Neural cell (in vitro differentiated cells): Measurements from ENCODE around the gene HPS5. TPM values are rescaled to one million over a fixed set of nuclear protein-coding genes. Genes with fewer than 3 reads are reported as not detected.

ENCODE experiments used
- H2AFZ ChIP-seq: fragments of 200-600, 300-800 bp; sonication (generic), shearing (Covaris generic); 2 replicates; pipeline ENCODE4 v1.6.0; 2014; ENCODE audit warnings: low read depth, mild to moderate bottlenecking, antibody characterized with exemption, low read length, moderate library complexity
- H3F3A ChIP-seq: fragments of 200-600 bp; shearing (Covaris generic); 2 replicates; pipeline ENCODE4 v1.6.1; 2016; ENCODE audit warnings: mild to moderate bottlenecking, moderate library complexity, mixed read lengths, antibody characterized with exemption, low read length; ENCODE audit not compliant: insufficient read depth, poor library complexity, severe bottlenecking
- H3K27ac ChIP-seq: fragments of 200-600, 300-800 bp; sonication (generic), shearing (Covaris generic); 2 replicates; pipeline ENCODE4 v1.5.1; 2014; ENCODE audit warnings: mild to moderate bottlenecking, low read length, moderate library complexity
- H3K27me3 ChIP-seq: fragments of 300-800, 200-600 bp; sonication (generic), shearing (Covaris generic); 2 replicates; pipeline ENCODE4 v1.6.0; 2014; ENCODE audit warnings: mild to moderate bottlenecking, low read depth, low read length, moderate library complexity; ENCODE audit not compliant: insufficient read depth
- H3K36me3 ChIP-seq: fragments of 300-800, 200-600 bp; sonication (generic), shearing (Covaris generic); 2 replicates; pipeline ENCODE4 v1.5.1; 2014; ENCODE audit warnings: mild to moderate bottlenecking, antibody characterized with exemption, low read length, moderate library complexity; ENCODE audit not compliant: insufficient read depth
- H3K4me2 ChIP-seq: fragments of 300-800, 200-600 bp; sonication (generic), shearing (Covaris generic); 2 replicates; pipeline ENCODE4 v1.6.0; 2014; ENCODE audit warnings: mild to moderate bottlenecking, low read length
- H3K4me3 ChIP-seq: fragments of 300-800, 200-600 bp; sonication (generic), shearing (Covaris generic); 2 replicates; pipeline ENCODE4 v1.5.1; 2014; ENCODE audit warnings: mild to moderate bottlenecking, low read length, moderate library complexity
- H3K79me2 ChIP-seq: fragments of 200-600 bp; shearing (Covaris generic); replicated peaks from 2 replicates; pipeline ENCODE4 v1.6.0; 2014; ENCODE audit warnings: mild to moderate bottlenecking, low read length, moderate library complexity; ENCODE audit not compliant: insufficient read depth
- H3K9ac ChIP-seq: fragments of 300-800, 200-600 bp; sonication (generic), shearing (Covaris generic); 2 replicates; pipeline ENCODE4 v1.6.1; 2016; ENCODE audit warnings: mild to moderate bottlenecking, low read length, mixed read lengths
- H3K9me2 ChIP-seq: fragments of 200-600 bp; shearing (Covaris generic); 2 replicates; pipeline ENCODE4 v1.6.1; 2016; ENCODE audit warnings: mild to moderate bottlenecking, low read length, mixed read lengths; ENCODE audit not compliant: insufficient read depth
- H3K9me3 ChIP-seq: fragments of 200-600, 300-800 bp; sonication (generic), shearing (Covaris generic); 2 replicates; pipeline ENCODE4 v1.6.1; 2016; ENCODE audit warnings: mild to moderate bottlenecking, mixed run types, low read length, moderate library complexity, mixed read lengths
- H4K20me1 ChIP-seq: fragments of 200-600 bp; shearing (Covaris generic); 2 replicates; pipeline ENCODE4 v1.6.1; 2016; ENCODE audit warnings: mild to moderate bottlenecking, mixed run types; ENCODE audit not compliant: insufficient read depth
- CTCF ChIP-seq: fragments of 450-650 bp; IDR thresholded peaks from 2 replicates; pipeline ENCODE4 v1.5.1; 2014; ENCODE audit warnings: antibody characterized with exemption, mild to moderate bottlenecking, moderate library complexity; ENCODE audit not compliant: poor library complexity, severe bottlenecking
- EP300 ChIP-seq: fragments of 450-650 bp; conservative IDR thresholded peaks from 2 replicates; pipeline ENCODE4 v1.6.1; 2014; ENCODE audit warnings: antibody characterized with exemption, mild to moderate bottlenecking, moderate library complexity; ENCODE audit not compliant: poor library complexity, severe bottlenecking
- EZH2 ChIP-seq: fragments of 200-600, 300-800 bp; shearing (Covaris generic), sonication (generic); IDR thresholded peaks from 2 replicates; pipeline ENCODE4 v1.6.1; 2014; ENCODE audit warnings: antibody characterized with exemption, low read length, borderline replicate concordance, mild to moderate bottlenecking; ENCODE audit not compliant: insufficient read depth, poor library complexity, severe bottlenecking
- MXI1 ChIP-seq: fragments of 450-650 bp; conservative IDR thresholded peaks from 2 replicates; pipeline ENCODE4 v1.6.1; 2014; ENCODE audit warnings: antibody characterized with exemption, mild to moderate bottlenecking; ENCODE audit not compliant: poor library complexity, severe bottlenecking
- POLR2AphosphoS5 ChIP-seq: IDR thresholded peaks from 2 replicates; pipeline ENCODE4 v1.6.1; 2012
- RAD21 ChIP-seq: fragments of 450-650 bp; conservative IDR thresholded peaks from 2 replicates; pipeline ENCODE4 v1.6.1; 2014; ENCODE audit warnings: antibody characterized with exemption, mild to moderate bottlenecking, moderate library complexity
- REST ChIP-seq: IDR thresholded peaks from 2 replicates; pipeline ENCODE4 v1.6.1; 2012; ENCODE audit warnings: borderline replicate concordance
- SMC3 ChIP-seq: fragments of 450-650 bp; conservative IDR thresholded peaks from 2 replicates; pipeline ENCODE4 v1.6.1; 2014; ENCODE audit warnings: antibody characterized with exemption, mild to moderate bottlenecking, moderate library complexity; ENCODE audit not compliant: poor library complexity
- TAF1 ChIP-seq: IDR thresholded peaks from 2 replicates; pipeline ENCODE4 v1.6.1; 2012; ENCODE audit warnings: low read depth
- polyA plus RNA-seq: library from polyadenylated mRNA; depleted of rRNA; stranded (reverse); fragments of >200 nt; gene quantifications from 2 replicates; pipeline ENCODE4 v1.2.3, GENCODE V29; 2014

Gene HPS5
- polyA plus RNA-seq, 1 donor from 2014 or later = 28.5 TPM

GRCh38 chr11:18309691-18310090 lies 12.2 kb downstream of the HPS5 start:
- Histone ChIP-seq H3K9me2 (no peaks in the 10 kb centered on the region), H3K9ac (no peak overlapping the region), H3K4me2 (no peak overlapping the region), H3K27me3 (no peaks in the 10 kb centered on the region), H3K27ac (no peak overlapping the region), H3K79me2 (no peaks in the 10 kb centered on the region), H3K36me3 (peaks cover 6% of the 10 kb centered on the region), H3K9me3 (no peaks in the 10 kb centered on the region), H3F3A (no peaks in the 10 kb centered on the region), H3K4me3 (no peak overlapping the region), H2AFZ (no peak overlapping the region), H4K20me1 (no peaks in the 10 kb centered on the region)
- TF ChIP-seq EZH2 (no peak), RAD21 (no peak), REST (no peak), CTCF (no peak), MXI1 (no peak), POLR2AphosphoS5 (no peak), TAF1 (no peak), SMC3 (no peak), EP300 (no peak)

- Histone ChIP-seq H3K36me3 (peaks cover 6% of the 10 kb centered on the region), H3K27ac (no peak overlapping the region), H3K9me2 (no peaks in the 10 kb centered on the region), H3K79me2 (no peaks in the 10 kb centered on the region), H3F3A (no peaks in the 10 kb centered on the region), H3K9ac (no peak overlapping the region), H3K4me2 (no peak overlapping the region), H3K27me3 (no peaks in the 10 kb centered on the region), H3K4me3 (no peak overlapping the region), H3K9me3 (no peaks in the 10 kb centered on the region), H2AFZ (no peak overlapping the region), H4K20me1 (no peaks in the 10 kb centered on the region)
- no peak for TF ChIP-seq CTCF
- no peak for TF ChIP-seq TAF1
- no peak for TF ChIP-seq EZH2
- no peak for TF ChIP-seq RAD21
- TF ChIP-seq POLR2AphosphoS5 = no peak
- no peak for TF ChIP-seq SMC3
- TF ChIP-seq REST = no peak
- TF ChIP-seq MXI1 = no peak
Observed at GRCh38 chr11:18308242-18308641, 13.7 kb downstream of the HPS5 start.
